ENCODE results near the gene ADGRL2.

ADGRL2 gene

DNA sequence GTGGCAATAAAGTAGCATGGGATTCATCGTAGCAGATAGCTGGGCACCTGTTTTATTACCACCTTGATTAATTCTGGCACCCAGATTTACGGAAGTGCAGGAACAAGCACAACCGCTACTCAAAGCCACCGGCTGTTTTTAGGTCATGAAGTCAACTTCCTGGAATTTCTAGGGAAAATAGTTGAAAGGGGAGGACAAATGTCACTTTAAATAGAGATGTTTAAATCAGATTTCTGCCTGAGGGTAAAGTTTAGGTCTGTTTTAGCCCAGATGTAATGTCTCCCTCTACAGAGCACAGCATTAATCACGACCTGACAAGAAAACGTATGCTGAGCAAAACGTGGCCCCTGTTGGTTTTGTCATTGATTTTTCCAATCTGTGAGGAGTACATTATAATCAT, 8.0 kb downstream of the ADGRL2 start:
- Histone ChIP-seq H3K79me2 (ENCODE audit: control insufficient read depth, insufficient read depth, low read length, unreplicated experiment) (peaks cover 91% of the 10 kb centered on the region), H3K4me1 (ENCODE audit: control insufficient read depth, insufficient read depth, low read length, unreplicated experiment) (peaks cover 63% of the 10 kb centered on the region), H2AFZ (ENCODE audit: low read length, unreplicated experiment) (no peak overlapping the region), H3K4me3 (ENCODE audit: low read depth, low read length) (no peak overlapping the region), H3K27me3 (ENCODE audit: insufficient read depth, low read length) (no peaks in the 10 kb centered on the region), H3K36me3 (ENCODE audit: insufficient read depth, low read length) (no peaks in the 10 kb centered on the region), H3K27ac (ENCODE audit: low read depth, low read length) (no peak overlapping the region)

DNA sequence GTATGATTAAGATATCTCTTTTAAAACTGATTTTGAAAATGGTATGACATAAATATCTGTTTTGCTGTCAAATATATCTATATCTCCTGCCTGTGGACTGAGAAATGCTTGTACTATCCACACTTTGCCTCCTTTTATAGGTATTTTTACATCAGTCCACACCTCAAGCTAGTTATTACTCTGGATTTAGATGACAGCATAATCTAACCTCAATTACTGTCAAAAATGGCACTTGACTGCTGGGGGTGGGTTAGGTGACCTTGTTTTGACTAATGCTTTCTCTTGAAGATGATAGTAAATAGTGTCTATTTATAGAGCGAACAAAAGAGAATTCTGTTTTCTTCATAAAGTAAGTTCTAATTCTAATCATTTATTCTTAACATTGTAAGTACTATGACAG, 9.1 kb downstream of the ADGRL2 start:
- Histone ChIP-seq H3K27me3 (ENCODE audit: insufficient read depth, low read length) (no peaks in the 10 kb centered on the region), H3K4me1 (ENCODE audit: control insufficient read depth, insufficient read depth, low read length, unreplicated experiment) (peaks cover 58% of the 10 kb centered on the region), H3K27ac (ENCODE audit: low read depth, low read length) (no peak overlapping the region), H3K79me2 (ENCODE audit: control insufficient read depth, insufficient read depth, low read length, unreplicated experiment) (peaks cover 82% of the 10 kb centered on the region), H2AFZ (ENCODE audit: low read length, unreplicated experiment) (no peak overlapping the region), H3K36me3 (ENCODE audit: insufficient read depth, low read length) (no peaks in the 10 kb centered on the region), H3K4me3 (ENCODE audit: low read depth, low read length) (no peak overlapping the region)

DNA sequence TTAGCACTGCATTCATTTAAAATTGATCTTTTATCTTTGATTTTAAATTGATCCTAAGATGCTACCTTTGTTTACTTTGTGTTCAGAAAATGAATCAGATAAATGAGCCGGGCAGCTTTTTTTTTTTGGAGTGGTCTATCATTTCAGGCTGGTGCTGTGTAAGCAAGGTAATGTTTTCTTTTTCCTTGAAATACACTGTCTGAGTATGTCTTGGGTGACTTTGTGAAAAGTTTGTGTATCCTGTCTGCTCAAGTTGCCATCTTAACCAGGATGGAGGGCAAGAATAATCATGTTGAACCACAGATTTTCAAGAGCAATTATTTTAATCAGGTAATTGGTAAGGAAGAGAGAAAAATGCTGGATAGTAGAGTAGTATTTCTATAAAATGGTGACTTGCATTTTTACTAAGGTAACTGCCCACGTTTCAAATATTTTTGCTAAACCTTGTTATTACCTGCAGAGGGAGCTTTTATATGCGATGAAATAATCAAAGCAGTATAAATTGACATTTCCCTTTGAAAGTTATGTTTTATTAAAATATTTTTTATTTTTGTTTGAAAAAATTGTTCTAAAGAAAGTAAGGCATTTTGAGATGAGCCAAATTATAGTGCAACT, 11.1 kb downstream of the ADGRL2 start:
- peak overlapping the region; percentile 47 for H3K4me3 ChIP-seq (ENCODE audit: low read depth, low read length)
- H3K79me2 ChIP-seq (ENCODE audit: control insufficient read depth, insufficient read depth, low read length, unreplicated experiment) = peaks cover 71% of the 10 kb centered on the region
- H3K4me1 ChIP-seq (ENCODE audit: control insufficient read depth, insufficient read depth, low read length, unreplicated experiment) = peaks cover 39% of the 10 kb centered on the region
- H3K27me3 ChIP-seq (ENCODE audit: insufficient read depth, low read length) = no peaks in the 10 kb centered on the region
- peak overlapping the region; percentile 88 for H2AFZ ChIP-seq (ENCODE audit: low read length, unreplicated experiment)
- peak overlapping the region; percentile 51 for H3K27ac ChIP-seq (ENCODE audit: low read depth, low read length)
- H3K36me3 ChIP-seq (ENCODE audit: insufficient read depth, low read length) = no peaks in the 10 kb centered on the region

DNA sequence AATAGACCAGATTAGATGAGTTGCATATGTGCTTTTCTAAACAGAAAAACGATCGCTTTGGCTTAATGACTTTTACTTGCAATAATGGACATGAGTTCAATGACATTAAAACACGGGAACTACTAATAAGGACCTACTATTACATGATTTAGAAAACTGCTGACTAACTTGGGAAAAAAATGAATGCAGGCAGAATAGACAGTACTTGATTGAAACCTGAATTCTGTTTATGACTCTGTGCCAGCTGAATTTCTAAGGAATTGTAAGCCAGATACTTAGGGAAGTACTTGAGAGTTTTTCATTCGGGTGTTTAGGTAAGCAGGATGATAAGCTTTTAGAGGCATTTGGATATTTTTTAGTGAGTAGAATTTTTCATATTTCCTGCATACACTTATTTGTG, 12.0 kb downstream of the ADGRL2 start:
- Histone ChIP-seq H3K27ac (ENCODE audit: low read depth, low read length) (peak overlapping the region; percentile 37; the same call in 1 of the 2 replicates), H3K4me1 (ENCODE audit: control insufficient read depth, insufficient read depth, low read length, unreplicated experiment) (peaks cover 31% of the 10 kb centered on the region), H3K27me3 (ENCODE audit: insufficient read depth, low read length) (no peaks in the 10 kb centered on the region), H2AFZ (ENCODE audit: low read length, unreplicated experiment) (peak overlapping the region; percentile 27), H3K4me3 (ENCODE audit: low read depth, low read length) (peak overlapping the region; percentile 63), H3K79me2 (ENCODE audit: control insufficient read depth, insufficient read depth, low read length, unreplicated experiment) (peaks cover 69% of the 10 kb centered on the region), H3K36me3 (ENCODE audit: insufficient read depth, low read length) (no peaks in the 10 kb centered on the region)

DNA sequence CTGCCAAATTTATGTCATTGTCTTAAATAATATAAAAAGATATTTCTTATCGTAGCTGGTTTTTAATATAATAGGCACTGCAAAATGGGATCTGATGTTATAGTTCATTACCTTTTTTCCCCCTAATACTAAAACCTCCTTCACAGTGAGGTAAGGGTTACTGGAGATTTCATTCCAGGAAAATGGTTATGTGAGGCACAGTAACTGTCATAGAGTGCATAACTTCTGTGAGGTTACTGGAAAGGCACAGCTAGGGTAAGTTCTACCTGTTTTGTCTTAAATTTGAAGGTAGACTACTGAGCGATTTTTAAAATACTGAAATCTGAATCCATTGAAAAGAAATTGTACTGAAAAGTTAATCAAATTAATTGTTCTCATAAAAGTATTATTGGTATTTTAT, 13.0 kb downstream of the ADGRL2 start:
- Histone ChIP-seq H3K27me3 (ENCODE audit: insufficient read depth, low read length) (no peaks in the 10 kb centered on the region), H3K36me3 (ENCODE audit: insufficient read depth, low read length) (0 out of 2 replicates have a peak, but pooled peaks cover 6% of the 10 kb centered on the region), H3K4me1 (ENCODE audit: control insufficient read depth, insufficient read depth, low read length, unreplicated experiment) (peaks cover 27% of the 10 kb centered on the region), H3K4me3 (ENCODE audit: low read depth, low read length) (no peak overlapping the region), H2AFZ (ENCODE audit: low read length, unreplicated experiment) (peak overlapping the region; percentile 27), H3K27ac (ENCODE audit: low read depth, low read length) (no peak overlapping the region), H3K79me2 (ENCODE audit: control insufficient read depth, insufficient read depth, low read length, unreplicated experiment) (peaks cover 66% of the 10 kb centered on the region)

DNA sequence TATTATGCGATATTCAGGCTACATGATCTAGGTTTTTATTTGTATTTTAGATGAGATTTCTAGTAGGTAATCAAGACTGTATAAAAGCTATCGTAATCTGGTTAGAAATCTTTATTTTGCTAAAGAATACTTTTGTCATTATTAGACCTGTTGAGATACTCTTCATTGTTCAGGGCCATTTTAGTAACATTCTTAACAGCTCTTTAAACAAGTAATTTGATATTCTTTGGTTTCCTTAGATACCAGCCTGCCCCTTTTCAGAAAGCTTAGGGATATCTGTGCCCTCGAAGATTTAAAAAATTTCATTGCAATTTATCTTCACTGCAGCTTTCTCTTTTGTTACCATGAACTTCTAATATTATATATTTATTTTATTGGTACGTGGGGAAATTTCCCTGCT, 18.9 kb downstream of the ADGRL2 start:
- no peaks in the 10 kb centered on the region for H3K27me3 ChIP-seq (ENCODE audit: insufficient read depth, low read length)
- H3K79me2 ChIP-seq (ENCODE audit: control insufficient read depth, insufficient read depth, low read length, unreplicated experiment) = peaks cover 40% of the 10 kb centered on the region
- H3K4me1 ChIP-seq (ENCODE audit: control insufficient read depth, insufficient read depth, low read length, unreplicated experiment) = no peaks in the 10 kb centered on the region
- 0 out of 2 replicates have a peak, but pooled peaks cover 6% of the 10 kb centered on the region for H3K36me3 ChIP-seq (ENCODE audit: insufficient read depth, low read length)
- no peak overlapping the region for H3K4me3 ChIP-seq (ENCODE audit: low read depth, low read length)
- H3K27ac ChIP-seq (ENCODE audit: low read depth, low read length) = no peak overlapping the region
- no peak overlapping the region for H2AFZ ChIP-seq (ENCODE audit: low read length, unreplicated experiment)

DNA sequence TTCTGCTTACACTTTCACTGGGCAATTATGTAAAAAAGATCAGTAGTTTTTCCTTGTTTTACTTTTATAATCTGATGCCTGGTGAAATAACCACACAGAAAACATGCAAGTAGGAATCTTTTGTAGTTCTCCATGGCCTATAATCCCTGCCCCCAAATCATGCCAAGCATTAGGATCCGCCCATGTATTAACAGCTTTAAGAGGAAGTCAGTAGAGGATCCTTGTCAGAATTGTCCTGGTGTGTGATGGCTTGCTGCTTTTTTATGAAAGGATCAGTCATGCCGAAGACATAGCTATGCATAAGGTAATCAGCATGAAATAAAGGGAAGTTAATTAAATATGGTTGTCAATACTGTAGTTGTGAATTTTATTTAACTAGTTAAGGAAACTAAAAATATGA, 20.0 kb downstream of the ADGRL2 start:
- Histone ChIP-seq H2AFZ (ENCODE audit: low read length, unreplicated experiment) (no peak overlapping the region), H3K79me2 (ENCODE audit: control insufficient read depth, insufficient read depth, low read length, unreplicated experiment) (peaks cover 35% of the 10 kb centered on the region), H3K27me3 (ENCODE audit: insufficient read depth, low read length) (no peaks in the 10 kb centered on the region), H3K36me3 (ENCODE audit: insufficient read depth, low read length) (0 out of 2 replicates have a peak, but pooled peaks cover 6% of the 10 kb centered on the region), H3K4me3 (ENCODE audit: low read depth, low read length) (no peak overlapping the region), H3K27ac (ENCODE audit: low read depth, low read length) (no peak overlapping the region), H3K4me1 (ENCODE audit: control insufficient read depth, insufficient read depth, low read length, unreplicated experiment) (no peaks in the 10 kb centered on the region)

DNA sequence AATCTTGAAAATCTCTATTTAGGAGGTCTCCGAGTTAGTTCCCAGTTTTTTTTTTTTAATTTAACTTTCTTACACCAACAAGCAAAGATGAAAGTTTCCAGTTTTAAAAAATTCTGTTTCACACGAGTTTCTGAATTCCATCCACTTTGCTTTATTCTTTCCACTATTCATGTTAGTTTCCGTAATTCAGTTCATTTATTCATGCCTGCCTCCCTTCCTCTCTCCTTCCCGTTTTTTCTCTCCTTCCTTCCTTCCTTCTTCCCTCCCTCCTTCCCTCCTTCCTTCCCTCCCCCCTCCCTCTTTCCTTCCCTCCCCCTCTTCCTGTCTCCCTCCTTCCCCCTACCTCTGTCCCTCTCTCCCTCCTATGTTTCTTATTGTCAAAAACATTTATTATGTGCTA, 22.3 kb downstream of the ADGRL2 start:
- H3K4me3 ChIP-seq (ENCODE audit: low read depth, low read length) = no peak overlapping the region
- H3K4me1 ChIP-seq (ENCODE audit: control insufficient read depth, insufficient read depth, low read length, unreplicated experiment) = no peaks in the 10 kb centered on the region
- peaks cover 36% of the 10 kb centered on the region for H3K79me2 ChIP-seq (ENCODE audit: control insufficient read depth, insufficient read depth, low read length, unreplicated experiment)
- H3K27ac ChIP-seq (ENCODE audit: low read depth, low read length) = no peak overlapping the region
- peaks cover 5% of the 10 kb centered on the region; the same call in 1 of the 2 replicates for H3K36me3 ChIP-seq (ENCODE audit: insufficient read depth, low read length)
- H2AFZ ChIP-seq (ENCODE audit: low read length, unreplicated experiment) = no peak overlapping the region
- no peaks in the 10 kb centered on the region for H3K27me3 ChIP-seq (ENCODE audit: insufficient read depth, low read length)

DNA sequence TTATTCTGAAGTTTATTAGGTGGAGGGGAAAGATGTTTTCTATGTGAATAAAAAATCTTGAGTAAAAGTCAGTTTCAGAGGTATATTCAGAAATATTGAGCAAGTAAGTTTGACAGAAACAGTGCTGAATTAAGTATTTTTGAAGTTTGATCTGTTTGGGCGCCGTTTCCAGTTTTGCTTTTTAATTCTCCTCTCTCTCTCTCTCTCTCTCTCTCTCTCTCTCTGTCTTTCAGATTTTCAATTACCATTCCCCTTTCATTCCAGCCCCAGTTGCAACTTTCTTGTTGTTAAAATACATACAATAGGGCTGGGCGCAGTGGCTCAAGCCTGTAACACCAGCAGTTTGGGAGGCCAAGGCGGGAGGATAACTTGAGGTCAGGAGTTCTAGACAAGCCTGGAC, 24.0 kb downstream of the ADGRL2 start:
- no peak overlapping the region for H3K27ac ChIP-seq (ENCODE audit: low read depth, low read length)
- no peak overlapping the region for H2AFZ ChIP-seq (ENCODE audit: low read length, unreplicated experiment)
- H3K36me3 ChIP-seq (ENCODE audit: insufficient read depth, low read length) = no peaks in the 10 kb centered on the region; the same call in 1 of the 2 replicates
- H3K79me2 ChIP-seq (ENCODE audit: control insufficient read depth, insufficient read depth, low read length, unreplicated experiment) = peaks cover 32% of the 10 kb centered on the region
- H3K27me3 ChIP-seq (ENCODE audit: insufficient read depth, low read length) = no peaks in the 10 kb centered on the region
- H3K4me1 ChIP-seq (ENCODE audit: control insufficient read depth, insufficient read depth, low read length, unreplicated experiment) = no peaks in the 10 kb centered on the region
- H3K4me3 ChIP-seq (ENCODE audit: low read depth, low read length) = no peak overlapping the region

DNA sequence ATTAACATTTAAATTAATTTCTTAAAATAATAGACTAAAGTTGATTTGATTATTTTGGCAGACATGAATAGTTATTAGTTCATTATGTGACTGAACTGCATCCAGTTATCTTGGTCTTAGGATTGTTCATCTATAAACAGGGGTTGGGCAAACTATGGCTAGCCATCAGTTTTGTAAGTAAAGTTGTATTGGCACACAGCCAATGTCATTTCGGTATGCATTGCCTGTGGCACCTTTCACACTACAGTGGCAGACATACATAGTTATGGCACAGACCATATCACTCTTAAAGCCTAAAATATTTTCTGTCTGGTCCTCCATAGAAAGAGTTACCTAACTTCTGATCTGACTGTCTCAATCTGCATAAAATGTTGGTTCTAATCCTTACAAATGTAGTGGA, 27.2 kb downstream of the ADGRL2 start:
- no peak overlapping the region for H3K27ac ChIP-seq (ENCODE audit: low read depth, low read length)
- peaks cover 37% of the 10 kb centered on the region for H3K79me2 ChIP-seq (ENCODE audit: control insufficient read depth, insufficient read depth, low read length, unreplicated experiment)
- H3K4me3 ChIP-seq (ENCODE audit: low read depth, low read length) = no peak overlapping the region
- H3K4me1 ChIP-seq (ENCODE audit: control insufficient read depth, insufficient read depth, low read length, unreplicated experiment) = peaks cover 8% of the 10 kb centered on the region
- no peaks in the 10 kb centered on the region; the same call in 1 of the 2 replicates for H3K36me3 ChIP-seq (ENCODE audit: insufficient read depth, low read length)
- no peaks in the 10 kb centered on the region for H3K27me3 ChIP-seq (ENCODE audit: insufficient read depth, low read length)
- H2AFZ ChIP-seq (ENCODE audit: low read length, unreplicated experiment) = no peak overlapping the region

DNA sequence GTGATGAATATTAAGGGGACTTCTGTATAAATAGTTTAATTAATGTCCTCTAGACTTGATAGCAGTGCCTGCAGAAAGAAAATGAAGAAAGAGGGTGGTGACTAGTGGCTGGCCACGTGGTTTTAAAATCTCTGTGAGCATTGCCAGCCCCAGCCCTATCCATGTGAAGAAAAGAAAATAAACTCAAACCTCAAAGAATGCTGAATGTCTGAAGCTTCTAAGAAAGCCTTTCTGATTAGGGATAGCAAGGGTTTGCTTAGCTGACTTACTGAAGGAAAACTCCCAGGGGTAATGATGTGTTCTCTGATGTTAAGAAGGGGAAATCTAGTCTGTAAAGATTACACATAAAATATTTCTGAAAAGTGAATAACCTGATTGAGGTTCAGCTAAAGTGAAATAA, 31.8 kb downstream of the ADGRL2 start:
- H3K27me3 ChIP-seq (ENCODE audit: insufficient read depth, low read length) = no peaks in the 10 kb centered on the region
- peaks cover 59% of the 10 kb centered on the region for H3K79me2 ChIP-seq (ENCODE audit: control insufficient read depth, insufficient read depth, low read length, unreplicated experiment)
- no peak overlapping the region for H3K4me3 ChIP-seq (ENCODE audit: low read depth, low read length)
- H3K27ac ChIP-seq (ENCODE audit: low read depth, low read length) = peak overlapping the region; percentile 22; the same call in 1 of the 2 replicates
- H2AFZ ChIP-seq (ENCODE audit: low read length, unreplicated experiment) = no peak overlapping the region
- peaks cover 41% of the 10 kb centered on the region for H3K4me1 ChIP-seq (ENCODE audit: control insufficient read depth, insufficient read depth, low read length, unreplicated experiment)
- H3K36me3 ChIP-seq (ENCODE audit: insufficient read depth, low read length) = no peaks in the 10 kb centered on the region

Measured in ACC112 (cell line).